Hematopoietic multipotent progenitor cell treated with erythropoietin and hydrocortisone succinate and interleukin-3 and kit ligand, for 4 days (in vitro differentiated cells): ENCODE data around the gene DDC.
"Not testable (repeated sequence)": the region's sequence is repeated elsewhere in the genome, so short reads cannot be mapped to it uniquely, and the experiment has no call there.

Experiments used
- DNase-seq: peaks from one replicate; pipeline ENCODE4 v3.0.0-alpha.2; 2015

The DDC gene

DNA sequence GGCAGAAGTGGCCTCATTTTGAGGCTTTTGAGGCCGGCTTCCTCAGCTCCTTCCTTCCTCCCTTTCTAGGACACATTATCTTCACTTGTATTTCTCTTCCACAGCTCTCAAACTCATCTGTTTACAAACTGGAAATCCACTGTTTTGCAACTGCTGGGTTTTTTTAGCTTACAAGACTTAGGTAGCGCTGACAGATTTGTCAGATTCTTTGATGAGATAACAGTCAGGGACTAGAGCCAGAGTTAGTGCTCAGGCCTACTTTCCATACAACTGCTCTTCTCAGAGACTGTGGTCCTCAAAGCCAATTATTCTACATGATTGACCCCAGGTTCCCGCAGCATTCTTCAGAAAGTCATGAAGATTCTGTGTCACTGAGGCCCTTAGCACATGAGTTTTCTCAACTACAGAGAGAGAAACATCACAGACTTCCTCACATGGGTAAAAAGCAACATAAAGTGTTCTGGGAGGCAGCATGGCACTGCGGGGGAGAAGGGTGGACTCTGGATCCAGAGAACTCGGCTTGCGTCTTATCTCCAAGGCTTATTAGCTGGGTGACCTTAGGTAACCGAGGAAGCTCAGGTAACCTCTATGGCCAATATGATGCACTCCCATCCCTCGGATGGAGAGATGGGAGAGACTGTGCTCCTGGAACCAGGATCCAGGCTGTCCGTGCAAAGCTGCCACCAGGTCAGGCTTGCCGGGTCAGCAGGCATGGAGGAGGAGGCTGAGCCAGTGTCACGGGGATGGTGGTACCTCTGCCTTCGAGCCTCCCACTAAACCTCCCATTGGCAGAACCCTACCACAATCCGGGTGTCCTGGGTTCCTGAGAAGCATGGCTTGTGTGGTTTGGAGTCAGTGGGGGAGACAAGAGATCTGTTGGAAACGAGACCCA lies 10.5 kb downstream of the DDC start:
- DNase-seq = no peak

DNA sequence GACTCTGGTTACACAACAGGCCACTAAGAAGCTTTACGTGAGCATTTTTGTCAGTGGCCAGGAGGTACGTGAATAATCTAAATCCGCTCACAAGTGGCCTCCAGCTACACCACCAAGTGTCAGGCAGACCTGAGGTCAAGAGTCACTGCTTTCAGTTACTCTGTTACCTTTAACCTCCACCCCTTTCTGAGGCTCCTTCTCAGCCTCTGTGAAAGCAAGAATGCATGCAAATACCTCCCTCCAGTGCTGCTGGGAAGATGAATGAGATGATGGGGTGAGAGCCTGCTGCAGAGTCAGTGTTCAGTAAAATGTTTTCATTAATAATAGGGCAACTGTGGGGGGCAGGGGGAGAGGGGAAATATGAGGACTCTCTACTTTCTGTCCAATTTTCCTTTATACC lies 11.2 kb downstream of the DDC start:
- no peak for DNase-seq

DNA sequence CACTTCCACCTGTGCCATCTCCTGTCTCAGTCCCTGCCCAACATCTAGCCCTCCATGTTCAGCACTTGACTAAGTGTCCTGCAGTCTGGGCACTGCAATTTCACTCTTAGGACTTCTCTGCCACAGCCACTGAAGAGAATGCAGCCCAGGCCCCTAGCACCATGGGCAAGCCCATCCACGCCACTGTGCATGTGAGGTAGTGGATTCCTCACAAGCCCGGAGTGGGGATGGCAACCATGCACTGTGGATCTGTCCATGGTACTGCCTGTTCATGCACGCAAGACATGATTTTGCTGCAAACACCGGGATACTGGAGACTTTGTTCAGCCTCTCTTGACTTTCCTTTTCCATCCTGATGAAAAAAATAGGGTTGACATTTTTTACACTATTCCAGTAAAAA lies 12.3 kb downstream of the DDC start:
- DNase-seq = peak; percentile 71

DNA sequence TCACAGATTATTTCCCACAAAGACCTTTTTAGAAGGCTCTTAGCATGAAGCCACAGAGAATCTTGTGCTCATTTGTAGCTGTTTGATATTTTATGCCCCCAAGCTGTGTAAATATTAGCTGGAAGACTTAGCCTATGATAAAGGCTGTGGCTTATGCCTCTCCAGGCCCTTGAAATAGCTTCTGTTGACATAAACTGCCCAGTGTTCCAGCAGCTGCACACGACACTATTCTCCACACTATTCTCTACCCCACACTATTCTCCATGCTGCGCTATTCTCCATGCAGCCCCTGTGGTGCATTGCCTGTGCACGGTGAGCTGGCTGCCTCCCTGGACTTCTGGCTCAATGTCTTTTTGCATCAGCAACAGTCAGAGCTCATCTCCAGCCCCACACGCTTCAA lies 13.1 kb downstream of the DDC start:
- no peak for DNase-seq

DNA sequence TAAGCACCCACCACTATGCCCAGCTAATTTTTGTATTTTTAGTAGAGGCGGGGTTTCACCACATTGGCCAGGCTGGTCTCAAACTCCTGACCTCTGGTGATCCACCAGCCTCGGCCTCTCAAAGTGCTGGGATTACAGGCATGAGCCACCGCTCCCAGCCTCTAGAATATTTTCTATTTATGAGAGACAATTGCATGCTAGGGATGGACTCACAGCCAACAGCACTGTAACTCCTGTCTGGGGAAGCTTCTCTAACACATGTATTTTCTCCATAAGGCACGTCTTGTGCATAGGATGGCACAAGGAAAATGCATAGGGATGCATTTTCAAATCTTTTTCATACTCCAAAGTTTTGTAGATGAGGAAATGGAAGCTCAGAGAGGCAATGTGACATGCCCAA lies 19.6 kb downstream of the DDC start:
- DNase-seq = not testable (repeated sequence)

DNA sequence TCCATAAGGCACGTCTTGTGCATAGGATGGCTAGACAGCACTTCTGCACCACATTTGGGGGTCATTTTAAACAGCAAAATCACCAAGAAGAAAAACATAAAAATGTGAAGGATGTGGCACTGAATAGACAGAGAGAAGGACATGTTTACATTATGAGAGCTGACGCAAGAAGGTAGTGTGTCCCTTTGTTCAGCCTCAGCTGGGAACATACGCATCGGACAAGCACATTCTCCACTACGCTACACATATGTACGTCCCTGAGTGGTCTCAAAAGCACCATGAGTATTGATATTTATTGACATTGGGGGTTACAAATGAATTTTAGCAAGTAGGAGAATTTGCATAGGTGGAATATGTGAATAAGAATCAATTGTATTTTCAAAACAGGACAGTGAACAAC lies 20.2 kb downstream of the DDC start:
- DNase-seq = no peak

DNA sequence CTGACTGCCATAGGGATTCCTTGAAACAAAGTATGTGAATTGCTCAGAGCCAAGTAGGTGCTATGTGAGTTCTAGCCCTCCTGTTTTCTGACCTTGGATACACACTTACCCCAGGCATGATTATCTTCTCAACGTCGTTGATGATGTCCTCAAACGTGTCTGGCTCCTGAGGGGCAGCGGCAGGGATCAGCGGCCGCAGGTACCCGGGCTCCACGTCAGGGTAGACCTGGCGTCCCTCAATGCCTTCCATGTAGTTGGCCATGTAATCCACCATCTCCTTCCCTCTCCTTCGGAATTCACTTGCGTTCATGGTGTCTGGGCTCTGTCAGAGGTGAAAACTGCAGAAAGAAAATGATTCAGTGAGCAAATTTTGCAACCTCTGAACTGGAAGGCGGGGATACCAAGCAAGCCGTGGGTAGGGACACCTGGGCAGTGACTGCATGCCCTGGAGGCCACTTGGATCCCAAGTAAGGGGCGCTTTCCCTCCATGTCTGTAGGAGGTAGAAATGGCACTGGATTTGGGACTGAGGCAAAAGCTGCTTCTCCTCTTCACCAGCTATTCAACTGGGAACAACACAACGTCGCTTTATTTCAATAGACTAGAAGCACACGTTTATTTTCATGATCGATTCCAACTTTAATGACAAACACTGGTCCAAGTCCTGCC lies 21.3 kb downstream of the DDC start:
- no peak for DNase-seq

DNA sequence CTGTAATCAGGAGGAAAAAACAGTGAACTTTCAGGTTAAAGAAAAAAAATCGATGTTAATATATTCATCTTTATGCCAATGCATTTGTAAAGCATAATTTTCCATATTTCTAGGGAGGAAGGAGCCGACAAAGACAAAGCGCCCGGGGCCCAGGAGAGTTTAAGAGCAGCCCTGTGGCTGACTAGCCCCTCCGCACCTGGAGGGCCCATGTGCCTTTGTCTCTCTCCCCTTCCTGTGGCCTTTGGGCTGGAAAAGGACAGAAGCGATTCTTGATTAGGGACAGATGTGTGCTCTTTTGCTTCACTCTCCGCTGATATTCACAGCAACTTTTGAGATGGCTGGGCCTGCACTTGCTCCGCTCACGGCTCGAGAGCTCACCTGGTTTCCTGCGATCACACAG lies 23.1 kb downstream of the DDC start:
- DNase-seq = no peak

DNA sequence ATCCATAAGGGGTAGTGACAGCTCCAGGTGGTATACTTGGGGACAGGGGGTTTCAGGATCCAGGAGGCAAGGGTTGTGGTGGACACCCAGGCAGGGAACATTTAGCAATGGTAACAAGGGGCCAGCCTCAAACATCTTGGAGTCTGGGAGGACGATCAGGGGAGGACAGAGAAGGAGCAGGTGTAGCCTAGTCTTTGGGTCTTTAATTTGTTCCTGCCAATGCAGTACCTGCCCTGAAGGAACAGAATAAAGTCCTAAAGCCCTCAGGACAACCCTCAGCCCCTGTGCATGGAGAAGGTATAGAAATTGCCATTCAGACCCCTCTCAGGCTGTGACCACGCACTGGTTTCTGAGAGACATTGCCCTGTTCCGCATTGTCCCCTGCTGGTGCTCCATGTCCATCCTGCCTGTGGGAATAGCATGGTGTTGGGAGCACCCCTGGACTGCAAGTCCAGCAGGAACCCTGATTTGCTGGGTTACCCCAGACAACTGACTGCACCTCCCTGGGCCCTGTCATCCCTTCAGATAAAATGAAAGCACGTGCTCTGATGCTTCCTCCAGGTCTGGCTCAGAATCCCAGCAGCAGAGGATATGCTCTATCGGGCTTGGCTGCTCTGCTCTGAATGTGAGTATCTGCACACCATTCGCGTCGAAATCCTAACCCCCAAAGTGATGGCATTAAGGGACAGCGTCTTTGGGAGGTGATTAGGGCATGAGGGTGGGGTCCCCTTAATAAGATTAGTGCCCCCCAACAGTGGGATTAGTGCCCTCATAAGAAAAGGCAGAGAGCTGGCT lies 24.2 kb downstream of the DDC start:
- DNase-seq = no peak

DNA sequence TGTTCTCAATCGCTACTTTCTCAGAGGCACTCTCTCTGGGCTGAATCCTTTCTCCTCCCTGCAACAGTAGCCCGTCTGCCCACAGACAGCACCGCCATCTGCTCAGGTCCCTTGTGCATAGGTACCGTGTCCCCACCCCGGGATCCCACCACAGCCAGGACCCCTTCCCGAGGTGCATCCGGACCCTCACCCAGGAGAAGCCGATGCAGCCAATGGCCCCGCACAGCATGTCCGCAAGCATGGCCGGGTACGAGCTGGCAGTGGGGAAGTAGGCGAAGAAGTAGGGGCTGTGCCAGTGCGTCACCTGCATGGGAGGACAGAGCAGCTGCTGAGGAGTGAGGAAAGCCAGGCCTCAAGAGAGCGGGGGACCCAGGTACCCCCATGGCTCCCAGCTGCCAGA lies 25.5 kb downstream of the DDC start:
- DNase-seq = no peak

DNA sequence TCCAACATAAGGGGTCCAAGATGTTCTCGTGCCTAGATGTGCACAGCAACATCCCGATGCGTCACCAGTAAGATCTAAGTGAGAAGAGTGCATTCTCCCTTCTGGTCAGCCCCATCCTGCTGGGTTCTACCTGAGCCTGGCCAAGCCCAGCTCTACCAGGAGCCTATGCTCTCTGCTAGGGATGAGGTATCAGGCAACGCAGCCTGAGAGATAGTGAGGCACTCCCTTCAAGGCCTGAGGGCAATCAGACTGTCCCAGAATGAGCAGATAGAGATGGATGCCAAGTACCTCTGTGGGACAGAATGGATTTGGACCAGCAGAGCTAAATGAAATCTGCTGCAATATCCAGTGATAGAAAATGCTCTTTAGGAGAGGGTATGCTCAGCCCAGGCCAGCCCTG lies 26.7 kb downstream of the DDC start:
- DNase-seq = no peak

DNA sequence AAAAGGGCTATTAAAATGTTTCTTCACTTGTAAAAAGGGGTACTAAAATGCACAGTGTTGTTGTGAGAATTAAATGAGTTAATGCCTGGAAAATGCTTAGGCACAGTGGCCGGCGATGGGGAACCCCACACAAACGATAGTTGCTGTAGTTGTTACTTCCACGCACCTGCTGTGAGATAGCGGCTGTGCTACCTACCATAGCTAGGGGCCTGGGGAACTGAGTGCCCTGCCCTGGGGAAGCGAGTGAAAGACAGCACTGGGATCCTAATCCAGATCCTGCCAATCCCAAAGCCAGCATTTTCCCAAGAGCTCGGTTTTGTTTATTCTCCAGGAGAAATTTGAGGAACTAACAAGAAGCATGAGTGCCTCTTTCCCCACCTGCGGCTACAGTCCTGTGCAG lies 27.8 kb downstream of the DDC start:
- DNase-seq = no peak

DNA sequence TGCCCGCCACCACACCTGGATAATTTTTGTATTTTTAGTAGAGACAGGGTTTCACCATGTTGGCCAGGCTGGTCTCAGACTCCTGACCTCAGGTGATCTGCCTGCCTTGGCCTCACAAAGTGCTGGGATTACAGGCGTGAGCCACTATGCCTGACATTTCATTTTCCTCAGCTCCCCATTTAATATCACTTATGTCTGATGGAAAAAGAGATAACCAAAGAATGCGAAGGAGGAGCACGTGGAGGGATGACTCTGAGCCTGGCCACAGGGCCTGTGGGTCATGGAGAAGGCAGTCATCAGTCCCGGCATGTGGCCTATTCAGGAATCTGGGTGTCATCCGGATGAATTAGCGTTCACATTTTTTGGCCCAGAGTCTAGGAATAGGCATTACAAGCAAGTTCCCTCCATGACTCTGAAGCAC lies 29.9 kb downstream of the DDC start:
- not testable (repeated sequence) for DNase-seq

DNA sequence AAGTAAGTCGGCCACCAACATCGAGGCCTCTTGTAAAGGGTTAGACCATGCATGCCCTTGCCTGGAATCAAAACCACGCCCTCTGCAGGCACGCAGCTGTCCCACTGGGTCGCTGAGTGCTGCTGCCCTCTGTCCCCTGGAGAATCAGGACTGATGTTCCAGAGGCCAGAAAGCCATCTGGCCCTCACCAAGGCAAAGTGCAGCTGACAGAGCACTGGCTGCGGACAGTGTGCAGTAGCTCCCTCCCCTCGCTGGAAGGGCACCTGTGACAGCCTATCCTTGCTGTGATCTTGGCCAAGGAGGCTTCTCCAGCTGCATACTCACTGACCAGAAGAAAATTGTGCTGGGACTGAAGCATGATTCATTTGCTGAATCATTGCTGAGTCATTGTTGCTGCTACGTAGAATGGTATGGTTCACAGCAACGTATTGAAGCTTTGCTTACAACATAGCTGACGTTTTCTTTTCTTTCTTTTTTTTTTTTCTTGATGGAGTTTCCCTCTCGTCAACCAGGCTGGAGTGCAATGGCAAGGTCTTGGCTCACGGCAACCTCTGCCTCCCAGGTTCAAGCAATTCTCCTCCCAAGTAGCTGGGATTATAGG lies 30.4 kb downstream of the DDC start:
- peak; percentile 92 for DNase-seq

DNA sequence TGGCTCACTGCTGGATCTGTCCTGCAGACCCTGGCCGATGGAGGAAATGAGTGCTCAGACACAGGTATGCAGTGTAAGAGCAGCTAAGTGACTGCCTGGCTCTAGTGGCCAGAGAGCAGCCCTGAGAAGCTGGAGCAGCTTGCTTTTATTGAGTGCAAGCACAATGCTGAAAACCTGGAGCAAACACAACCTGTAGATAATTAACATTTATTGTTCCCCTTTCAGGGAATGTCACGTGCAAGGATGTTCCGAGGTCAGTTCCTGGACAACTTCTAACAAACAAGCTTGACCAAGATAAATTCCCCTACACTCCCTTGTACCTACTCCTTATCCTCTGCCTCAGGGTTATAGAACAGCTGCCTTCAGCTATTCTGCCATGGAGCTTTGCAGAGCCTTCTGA lies 31.3 kb downstream of the DDC start:
- no peak for DNase-seq

DNA sequence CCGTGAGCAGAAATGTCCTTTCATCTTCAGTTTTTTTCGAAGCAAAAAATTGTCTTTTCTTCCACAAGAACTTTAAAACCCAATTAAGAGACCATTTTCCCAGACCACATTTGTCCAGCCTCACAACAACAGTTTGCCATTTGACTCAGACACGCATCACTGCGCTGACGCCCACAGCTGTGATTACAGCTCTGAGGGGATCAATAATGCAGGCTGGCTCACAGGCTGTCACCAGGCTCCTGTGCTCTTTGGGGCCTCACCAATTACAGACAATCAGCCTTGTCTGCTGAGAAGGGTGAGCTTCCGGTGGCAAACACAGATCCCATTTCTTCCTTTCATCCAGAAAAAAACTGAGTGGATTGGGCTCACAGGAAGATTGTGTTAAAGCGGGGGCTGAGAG lies 33.3 kb downstream of the DDC start:
- DNase-seq = no peak

DNA sequence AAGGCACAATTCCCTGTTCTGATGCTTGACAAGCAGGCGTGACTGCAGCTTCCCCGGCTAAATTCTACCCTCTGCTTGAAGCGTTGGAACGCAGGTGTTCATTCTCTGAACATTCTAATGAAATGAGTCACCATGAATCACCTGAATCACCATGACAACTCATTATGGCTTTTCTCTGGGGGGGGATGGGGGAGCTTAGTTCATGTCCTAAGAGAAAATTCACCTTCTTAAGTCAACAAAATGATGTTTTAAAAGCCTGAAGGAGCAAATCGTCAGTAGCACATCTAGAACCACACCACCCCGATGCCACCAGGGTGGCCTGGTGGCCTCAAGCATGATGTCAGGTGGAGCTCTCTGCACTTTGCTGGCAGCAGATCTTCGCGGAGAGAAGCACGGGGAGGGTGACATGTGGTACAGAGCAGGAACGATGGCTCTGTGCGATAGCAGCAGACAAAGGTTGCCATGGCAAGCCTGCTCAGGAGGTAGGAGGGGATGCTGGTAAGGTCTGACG lies 33.7 kb downstream of the DDC start:
- no peak for DNase-seq

DNA sequence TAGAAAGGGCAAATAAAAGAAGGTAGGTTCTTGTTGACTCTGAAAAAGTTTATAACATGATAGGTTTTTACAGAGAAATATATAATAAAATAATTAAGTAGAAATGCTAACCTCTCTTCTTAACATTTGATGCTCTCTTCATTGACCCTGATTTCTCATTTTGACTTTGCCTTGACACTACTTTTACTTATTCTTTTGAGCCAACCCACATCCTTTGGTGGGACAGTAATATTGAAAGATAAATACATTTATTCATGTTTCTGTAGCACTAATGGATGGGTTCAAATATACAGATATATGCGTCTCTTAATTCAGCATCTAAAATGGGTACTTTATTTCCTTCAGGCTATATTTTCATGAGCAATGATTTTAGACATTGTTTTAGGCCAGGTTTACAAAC lies 34.4 kb downstream of the DDC start:
- no peak for DNase-seq

DNA sequence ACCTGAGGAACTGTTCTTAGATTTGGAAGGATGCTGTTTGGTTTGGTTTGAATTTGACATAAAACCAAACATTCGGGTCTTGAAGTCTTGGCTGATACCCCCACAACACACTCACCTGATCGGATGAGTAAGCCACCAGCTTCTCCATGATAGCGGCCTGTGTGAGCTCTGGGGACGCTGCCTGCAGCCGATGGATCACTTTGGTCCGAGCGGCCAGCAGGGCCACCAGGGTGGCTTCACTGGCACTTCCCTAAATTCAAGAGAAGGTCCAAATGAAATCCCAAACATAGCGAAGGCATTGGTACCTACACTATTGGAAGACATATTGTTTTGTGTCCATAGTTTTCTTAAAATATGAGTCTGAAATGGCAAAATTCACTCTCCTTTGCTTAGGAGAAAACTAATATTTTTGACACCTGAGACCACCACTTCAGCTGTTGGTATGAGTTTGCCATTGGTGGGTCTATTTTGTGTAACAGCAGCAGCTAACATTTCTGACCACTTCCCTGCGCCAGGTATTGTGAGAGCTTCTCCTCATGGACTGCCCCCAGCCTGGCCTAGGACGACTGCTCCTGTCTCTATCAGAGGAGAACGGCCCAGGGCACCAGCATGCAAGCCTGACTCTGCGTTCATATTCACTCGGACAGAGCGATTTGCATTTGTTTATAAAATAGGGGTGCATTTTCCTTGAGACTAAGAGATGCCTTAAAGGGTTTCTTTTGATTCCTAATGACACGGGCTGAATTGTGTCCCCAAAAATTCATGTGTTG lies 35.9 kb downstream of the DDC start:
- no peak for DNase-seq

DNA sequence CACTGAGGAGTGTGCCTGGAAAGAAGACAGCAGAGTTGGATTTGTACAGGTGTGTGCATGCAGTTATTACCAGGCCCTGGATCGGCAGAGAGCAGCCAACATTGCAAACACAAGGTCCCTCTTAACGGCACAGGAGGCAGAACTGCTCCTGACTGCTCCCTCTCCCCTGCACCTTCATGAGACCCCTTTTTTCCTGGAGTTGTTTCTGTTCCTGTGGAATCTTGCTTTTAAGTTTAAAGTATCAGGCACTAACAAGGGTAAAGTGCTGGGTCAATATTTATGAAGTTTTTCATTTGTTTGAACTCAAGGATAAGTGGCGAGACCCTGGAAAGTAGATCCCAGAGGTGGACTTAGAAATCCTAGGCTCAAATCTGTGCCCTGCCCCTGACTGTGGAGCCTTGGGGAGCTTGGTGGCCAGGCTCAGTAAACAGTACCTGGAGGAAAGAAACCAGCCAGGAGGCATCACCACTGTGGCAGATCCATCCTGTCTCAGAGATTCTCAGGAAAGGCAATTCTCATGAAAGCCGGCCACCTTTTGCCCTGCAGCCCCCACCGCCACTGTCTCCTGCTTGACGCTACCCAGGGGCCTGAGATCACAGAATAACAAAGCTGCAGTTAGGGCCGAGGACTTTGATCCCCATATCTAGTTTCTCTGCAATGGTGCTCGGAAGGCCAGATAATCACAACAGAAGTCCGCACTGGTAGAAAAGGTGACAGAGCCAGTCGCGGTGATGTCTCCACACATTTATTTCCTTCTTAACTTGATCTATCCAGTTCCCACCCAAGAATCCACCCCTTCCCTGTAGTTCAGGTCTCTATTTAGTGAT lies 36.7 kb downstream of the DDC start:
- no peak for DNase-seq

DNA sequence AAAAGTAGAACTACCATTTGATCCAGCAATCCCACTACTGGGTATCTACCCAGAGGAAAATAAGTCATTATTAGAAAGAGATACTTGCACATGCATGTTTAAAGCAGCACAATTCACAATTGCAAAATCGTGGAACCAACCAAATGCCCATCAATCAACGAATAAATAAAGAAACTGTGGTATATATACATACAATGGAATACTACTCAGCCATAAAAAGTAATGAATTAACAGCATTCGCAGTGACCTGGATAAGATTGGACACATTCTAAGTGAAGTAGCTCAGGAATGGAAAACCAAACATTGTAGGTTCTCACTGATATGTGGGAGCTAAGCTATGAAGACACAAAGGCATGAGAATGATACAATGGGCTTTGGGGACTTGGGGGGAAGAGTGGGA lies 45.9 kb downstream of the DDC start:
- not testable (repeated sequence) for DNase-seq
